Activated CD4-positive, alpha-beta T cell treated with anti-CD3 and anti-CD28 coated beads for 4 hours (primary cell): Measurements from ENCODE around the gene YAP1.
A peak's percentile ranks its signal among the peaks of the same experiment; 100 is the strongest.
"Not testable (repeated sequence)": the region's sequence is repeated elsewhere in the genome, so short reads cannot be mapped to it uniquely, and the experiment has no call there.

Experiments
- DNase-seq, 2 donors: peaks; one replicate each; pipeline ENCODE4 v3.0.0-alpha.2; 2020

The YAP1 gene

DNA sequence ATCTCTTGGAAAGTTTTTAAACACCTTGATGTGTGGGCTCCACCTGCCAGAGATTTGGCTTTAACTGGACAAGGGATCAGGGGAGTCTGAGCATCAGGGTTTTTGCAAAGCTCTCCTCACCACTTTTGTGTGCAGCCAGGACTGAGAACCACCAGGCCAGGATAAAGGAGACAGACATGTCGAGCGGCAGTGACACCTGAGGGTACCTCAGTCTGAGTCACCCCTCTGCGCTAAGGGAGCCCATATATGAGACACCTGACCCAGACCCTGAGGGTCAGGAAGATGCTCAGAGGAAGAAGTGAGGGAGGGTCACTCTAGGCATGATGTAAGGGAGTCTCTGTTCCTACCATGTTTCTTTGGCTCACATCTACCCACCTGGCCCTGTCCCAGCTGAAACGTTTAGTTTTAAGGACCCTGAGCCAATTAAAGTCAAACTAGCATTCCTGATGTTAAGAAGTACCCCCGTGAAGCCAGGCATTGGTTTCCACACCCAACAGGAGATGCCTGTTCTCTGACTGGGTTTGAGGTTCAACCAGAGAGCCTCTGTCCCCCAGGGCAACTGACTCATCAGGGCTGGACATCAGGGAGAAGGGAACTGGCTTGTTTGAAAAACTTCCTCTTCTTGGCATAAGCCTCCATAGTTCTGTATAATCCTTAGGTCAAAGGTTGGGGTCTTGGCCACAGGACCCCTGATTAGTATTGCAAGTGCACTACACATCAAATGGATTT, 134.6 kb downstream of the YAP1 start:
- no peak for DNase-seq

DNA sequence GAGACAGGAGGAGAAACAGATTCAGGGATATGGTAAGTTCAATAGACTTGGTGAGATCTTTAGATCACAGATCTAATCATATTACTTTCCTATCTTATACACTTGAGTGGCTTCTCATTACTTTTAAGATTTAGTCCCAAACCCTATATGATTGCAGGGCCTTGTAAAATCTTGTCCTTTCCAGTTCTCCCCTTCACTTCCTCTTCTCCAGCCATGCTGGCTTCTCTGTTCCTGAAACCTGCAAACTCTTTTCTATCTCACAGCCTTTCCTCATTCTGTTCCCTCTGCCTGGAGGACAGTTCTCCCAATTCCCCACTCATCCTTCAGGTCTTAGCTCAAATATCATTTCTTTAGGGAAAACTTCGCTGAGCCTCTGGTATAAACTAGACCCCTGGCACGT, 141.2 kb downstream of the YAP1 start:
- DNase-seq: no peak

DNA sequence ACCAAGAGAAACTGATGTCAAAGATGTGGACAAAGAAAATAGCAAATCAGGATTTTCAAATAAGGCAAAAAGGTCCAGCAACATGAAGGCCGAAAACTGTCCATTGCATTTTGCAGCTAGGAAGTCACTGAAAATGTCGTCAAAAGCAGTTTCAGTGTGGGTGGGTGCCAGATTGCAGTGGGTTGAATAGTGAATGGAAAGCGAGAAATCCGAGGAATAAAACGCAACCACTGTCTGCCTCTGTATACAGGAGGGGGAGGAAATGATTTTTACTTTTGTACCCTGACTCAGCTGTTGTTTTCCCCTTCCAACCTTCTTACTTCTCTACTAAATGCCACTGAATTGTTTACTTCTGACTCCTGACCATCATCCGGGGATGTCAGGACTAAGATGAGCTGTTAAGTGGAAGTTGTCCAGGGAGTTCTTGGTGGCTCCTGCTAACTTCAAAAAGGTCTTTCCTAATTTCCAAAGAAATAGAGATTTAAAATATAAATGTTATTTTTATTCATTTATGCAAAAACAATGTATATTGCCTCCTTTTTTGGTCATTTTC, 142.2 kb downstream of the YAP1 start:
- no peak for DNase-seq

DNA sequence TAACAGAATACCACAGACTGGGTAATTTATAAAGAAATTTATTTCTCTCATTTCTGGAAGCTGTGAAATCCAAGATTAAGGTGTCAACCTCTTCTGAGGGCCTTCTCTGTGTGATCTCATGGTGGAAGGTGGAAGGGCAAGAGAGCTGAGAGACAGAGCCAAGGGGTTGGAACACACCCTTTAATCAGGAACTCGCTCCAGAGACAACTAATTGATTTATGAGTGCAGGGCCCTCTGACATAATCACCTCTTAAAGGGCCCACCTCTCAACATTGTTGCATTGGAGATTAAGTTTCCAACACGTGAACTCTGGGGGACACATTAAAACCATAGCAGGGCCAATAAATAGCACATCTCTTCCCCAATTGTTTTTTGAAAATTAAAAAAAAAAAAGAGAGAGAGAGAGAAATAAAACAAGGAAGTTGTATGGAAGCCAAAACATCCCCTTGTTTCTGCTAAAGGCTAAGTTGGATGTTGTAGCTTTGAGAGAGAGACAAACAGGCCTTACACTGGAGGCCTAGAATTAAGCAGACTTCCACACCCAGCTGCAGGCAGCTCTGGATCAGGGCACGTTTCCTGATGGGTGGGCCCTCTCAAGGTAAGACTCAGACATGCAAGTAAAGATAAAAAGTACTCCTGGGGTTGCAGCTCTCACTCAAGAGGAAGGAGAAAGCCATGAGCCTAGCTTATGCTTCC, 142.9 kb downstream of the YAP1 start:
- DNase-seq: no peak

DNA sequence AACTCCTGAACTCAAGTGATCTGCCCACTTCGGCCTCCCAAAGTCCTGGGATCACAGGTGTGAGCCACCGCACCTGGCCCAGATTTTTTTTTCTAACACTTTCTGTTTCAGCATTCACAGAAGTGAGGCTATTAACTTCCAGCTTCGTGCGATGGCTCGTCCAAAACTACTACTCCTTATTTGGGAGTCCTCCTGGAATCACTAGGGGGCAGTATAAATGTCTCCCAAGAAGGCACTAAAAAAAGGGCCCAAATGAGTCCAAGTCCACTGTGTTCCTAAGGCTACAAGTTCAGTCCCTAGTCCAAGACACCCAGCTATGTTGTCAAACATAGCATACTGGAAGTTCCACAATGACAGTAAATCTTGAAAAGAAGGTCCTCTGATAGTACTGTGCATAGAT, 143.8 kb downstream of the YAP1 start:
- DNase-seq: no peak

DNA sequence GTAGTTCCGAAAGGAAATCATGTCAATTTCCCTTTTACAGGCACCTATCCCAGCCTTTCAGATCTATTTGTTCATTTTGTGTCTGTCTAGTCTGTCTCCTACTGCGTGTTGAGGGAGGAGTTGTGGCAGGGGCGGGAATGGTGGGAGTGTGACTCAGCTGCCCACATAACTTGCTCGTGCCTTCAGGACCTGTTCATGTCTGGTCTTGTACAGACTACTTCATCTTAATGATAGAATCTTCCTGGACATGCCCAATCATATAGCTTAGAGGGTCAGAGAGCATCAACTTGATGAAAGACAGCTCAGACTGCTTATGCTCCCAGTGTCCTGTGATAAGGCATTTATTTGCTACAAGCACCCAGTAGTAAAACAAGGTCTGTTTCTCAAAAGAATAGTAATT, 146.0 kb downstream of the YAP1 start:
- DNase-seq: no peak

DNA sequence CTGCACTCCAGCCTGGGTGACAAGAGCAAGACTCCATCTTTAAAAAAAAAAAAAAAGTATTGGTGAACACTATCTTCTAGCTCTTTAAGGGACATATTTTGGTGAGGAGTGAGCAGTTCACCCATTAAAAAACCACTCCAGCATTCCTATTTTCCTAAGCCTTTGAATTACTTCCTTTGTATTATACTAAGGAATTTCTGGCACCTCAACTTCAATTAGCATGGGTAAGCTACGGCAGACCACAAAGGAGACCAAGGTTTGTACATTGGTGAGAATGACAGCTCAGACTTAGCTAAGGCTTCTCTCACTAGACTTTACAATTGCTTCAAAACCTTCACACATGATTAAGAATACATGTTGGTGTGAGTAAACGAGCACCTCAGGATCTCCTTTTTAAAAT, 150.0 kb downstream of the YAP1 start:
- DNase-seq: no peak

DNA sequence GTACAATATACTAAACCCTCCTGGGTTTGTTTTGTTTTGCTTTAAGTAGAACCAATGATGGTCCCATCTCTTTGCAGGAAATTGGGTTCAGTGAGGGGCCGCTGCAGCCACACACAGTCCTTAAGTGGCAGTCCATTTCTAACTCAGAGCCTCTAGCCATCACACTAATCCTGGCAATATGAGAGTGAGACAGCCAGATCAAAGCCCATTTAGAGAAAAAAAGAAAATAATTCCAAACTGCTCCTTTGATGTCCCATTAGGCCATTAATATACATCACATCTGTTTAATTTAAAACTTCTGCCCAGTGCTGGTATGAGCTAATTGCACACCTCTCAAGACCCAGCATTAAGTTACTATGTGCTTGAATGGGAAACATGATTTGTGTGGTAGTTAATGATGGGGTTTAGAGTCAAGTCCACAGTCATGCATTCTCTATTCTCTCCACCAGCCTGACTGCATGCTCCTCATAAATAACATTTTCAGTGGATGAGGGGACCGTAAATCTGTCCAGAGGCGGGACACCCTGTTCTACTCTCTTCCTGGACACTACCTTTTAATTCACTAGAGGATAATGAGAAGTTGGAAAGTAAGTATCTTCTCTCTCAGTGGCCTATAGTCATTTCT, 153.2 kb downstream of the YAP1 start:
- no peak for DNase-seq

DNA sequence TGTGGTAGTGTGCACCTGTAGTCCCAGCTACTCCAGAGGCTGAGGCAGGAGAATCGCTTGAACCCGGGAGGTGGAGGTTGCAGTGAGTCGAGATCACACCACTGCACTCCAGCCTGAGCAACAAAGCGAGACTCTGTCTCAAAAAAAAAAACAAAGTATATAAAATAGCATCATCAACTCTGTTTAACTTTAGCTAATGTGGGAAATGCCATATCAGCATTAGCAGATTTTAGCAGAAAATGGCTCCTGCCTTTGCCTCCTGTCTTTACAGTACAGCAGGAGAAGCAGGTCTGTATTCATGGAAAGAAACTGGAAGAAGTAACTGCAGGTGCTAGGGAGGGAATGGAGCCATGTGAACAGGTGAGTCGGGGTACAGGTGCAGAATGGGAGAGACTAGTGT, 154.5 kb downstream of the YAP1 start:
- not testable (repeated sequence) for DNase-seq

DNA sequence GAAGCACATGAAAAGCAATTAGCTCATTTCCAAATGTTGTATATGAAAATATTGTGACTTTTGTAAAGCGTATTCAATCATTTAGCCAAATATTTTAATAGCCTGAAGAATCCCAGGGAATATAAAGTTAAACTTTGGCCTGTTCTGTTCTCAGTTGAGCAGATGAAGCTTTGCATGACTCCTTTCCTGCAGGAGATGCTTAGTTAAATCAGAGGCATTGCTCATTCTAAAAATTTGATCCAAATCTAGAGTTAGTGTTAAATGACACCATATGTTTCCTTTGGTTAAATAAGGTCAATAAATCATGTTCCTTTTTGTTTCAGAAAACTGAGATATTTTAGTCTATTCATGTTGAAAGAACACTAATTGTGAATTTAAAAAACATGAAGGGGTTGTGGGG, 155.9 kb downstream of the YAP1 start:
- no peak for DNase-seq

DNA sequence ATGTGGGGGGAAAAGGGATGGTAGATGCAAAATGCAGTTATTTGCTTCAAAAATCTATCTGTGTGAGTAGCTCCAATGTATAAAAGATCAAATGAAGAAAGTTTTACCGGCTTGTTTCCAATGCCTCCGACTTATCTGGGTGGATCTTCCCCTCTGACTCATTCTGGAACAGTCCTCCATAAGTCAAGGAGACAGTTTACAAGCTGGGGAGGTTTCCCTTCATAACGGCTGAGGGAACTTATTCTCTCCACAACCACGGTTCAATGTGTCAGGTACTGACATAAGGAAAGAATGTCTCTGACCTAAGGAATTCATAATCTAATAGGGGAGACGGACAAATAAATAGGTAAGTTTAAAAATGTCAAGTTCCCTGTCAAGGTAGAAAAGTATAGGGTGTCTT, 157.4 kb downstream of the YAP1 start:
- DNase-seq: no peak

DNA sequence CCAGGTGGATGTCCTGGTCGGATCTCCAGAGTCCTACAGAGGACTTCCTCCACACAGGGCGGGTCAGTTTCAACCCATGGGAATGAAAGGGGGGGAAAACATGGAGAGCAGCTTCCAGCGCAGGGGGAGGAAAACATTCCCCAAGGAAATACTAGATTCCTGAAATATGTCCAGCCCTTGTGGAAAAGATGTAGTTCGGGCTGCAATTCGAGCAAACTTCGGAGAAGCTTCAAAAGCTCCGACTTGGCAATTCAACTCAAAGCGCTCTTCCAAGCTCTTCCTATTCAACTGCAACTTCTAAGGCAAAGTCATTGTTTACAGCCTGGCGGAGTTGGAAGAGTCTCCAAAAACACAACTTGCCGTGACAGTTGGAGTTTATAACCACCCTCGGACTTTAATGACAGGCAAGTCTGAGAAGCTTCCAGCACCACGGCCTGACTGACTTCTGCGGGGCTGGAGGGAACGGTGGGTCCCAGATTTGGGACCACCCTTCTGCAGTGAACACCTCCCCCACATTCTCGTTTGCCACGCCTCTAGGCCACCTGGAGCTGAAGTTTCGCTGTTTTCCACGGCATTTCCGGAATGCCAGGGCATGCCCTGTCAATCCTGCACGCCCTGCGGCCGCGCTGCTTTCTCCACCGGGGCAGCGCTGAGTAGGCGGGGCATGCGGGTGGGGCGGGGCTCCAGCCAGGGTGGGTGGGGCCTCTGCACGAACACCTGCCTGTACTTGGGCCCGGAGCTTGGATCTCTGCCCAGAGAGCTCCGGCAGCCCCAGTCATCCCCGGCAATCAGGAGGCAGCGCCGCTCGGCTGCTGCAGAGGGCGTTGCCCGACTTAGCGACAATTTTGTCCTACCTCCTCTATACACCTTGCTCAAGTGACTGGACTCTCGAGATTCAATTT, 158.1 kb downstream of the YAP1 start:
- peak; percentile 76 to 77 for DNase-seq

DNA sequence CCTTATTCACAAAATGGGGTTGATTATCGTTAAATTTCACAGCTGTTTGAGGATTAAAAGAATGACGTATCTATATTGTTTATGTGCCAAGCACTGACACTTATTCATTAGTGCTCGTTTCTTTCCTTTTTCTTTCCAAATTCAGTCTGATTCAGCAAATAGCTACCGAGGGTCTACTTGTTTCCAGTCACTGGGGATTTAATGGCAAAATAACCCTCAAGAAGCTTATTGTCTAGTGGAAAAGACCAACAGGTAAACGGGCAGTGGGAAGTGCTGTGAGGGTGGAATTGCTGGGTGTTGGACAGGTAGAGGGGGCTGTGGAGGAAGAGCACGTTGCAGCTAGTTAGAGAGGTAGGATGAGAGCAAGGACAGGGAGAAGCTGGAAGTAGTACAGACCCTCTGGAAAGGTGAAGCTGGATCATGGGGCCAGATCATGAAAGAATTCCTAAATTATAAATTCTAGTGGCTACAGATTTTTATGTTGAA, 158.8 kb downstream of the YAP1 start:
- no peak for DNase-seq

DNA sequence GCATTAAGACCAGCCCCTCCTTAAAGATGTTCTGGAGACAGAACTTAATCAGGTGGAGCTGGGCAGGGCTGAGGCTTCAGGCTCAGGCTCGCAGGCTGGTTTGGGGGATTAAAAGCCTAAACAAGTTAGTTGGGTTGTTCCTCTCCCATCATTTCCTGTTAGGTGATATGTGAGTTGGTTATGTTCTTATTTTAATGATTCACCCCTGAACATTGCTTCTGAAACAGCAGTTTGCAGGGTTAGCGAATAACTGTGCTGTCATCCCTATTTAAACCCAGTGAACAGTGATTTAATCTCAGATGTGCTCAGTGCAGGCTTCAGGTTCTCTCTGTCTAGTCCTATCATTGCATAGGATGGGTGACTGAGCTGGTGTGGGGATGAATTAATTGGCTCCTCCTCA, 159.7 kb downstream of the YAP1 start:
- no peak for DNase-seq

DNA sequence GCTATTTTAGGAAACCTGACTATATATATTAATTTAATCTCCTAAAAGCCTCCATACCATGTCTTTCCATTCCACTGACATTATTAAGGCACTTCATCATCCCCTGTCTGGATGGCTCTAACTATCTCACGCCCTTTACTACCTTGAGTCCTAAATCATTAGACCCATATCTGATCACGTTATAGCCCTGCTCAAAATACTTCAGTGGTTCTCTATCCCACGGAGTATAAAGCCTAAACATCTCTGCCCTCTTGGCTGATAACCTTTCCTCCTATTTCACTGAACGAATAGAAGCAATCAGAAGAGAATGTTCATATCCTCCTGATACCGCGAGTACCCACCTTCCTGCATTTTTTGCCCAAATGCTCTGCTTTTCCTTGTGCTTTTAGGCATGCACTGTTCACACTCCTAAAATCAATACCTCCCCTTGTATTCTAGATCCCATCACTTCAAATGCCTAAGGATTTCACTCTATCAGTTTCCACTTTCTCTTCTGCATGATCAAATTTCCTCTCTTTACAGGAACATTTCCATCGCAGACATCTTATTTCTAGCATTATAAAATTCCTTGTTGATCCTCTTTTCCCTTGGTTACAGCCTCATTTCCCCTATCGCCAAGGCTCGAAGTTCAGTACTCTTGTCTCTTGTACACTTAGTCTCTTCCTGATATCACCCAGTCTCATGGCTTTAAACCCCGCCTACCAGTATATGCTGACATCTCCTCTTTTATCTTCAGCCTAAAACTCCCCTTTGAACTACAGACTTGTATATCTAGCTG, 162.0 kb downstream of the YAP1 start:
- no peak for DNase-seq

DNA sequence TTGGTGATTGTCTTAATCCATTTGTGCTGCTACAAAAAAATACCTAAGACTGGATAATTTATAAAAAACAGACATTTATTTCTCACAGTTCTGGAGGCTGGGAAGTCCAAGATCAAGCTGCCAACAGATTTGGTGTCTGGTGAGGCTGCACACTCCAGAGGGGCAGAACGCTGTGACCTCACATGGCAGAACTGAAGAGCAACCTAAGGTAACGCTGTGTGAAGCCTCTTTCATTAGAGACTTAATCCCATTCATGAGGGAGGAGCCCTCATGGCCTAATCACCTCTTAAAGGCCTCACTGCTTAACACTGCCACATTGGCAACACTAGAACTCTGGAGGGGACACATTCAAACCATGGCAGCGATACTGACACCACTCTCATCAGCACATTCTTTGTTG, 164.4 kb downstream of the YAP1 start:
- no peak for DNase-seq

DNA sequence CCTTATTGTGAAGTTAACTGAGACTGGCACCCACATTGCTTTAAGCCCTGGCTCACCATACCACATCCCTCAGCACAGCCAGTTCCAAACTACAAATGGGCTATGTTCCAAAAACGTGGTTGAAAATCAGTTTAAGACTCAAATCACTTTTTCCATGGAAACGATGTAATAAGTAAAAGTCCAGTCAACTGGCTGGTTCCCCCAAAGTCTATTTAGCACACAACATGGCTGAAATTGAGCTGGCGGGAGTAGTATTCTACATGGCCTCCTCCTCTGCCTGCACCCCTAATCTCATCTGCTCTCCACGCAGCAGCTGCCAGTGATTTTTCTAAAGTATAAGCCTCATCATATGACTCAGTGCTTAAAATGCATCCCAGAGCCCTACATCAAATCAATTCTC, 166.1 kb downstream of the YAP1 start:
- DNase-seq: no peak

DNA sequence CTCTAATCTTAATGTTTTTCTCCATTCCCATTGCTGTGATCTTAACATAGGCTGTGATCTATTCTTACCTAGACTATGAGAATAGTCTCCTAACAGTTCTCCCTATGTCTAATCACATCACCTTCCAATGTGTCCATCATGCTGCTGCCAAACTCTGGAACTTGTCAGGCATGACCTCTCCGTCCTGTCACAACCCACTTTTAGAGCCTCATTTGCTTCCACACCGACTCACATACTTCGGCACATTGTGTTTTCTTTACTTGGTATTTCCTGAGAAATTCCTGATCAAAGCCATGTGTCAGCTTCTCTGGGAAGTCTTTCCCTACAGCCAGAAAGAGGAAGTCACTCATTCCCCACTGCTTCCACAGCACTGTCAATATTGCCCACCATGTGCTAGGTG, 166.5 kb downstream of the YAP1 start:
- no peak for DNase-seq

DNA sequence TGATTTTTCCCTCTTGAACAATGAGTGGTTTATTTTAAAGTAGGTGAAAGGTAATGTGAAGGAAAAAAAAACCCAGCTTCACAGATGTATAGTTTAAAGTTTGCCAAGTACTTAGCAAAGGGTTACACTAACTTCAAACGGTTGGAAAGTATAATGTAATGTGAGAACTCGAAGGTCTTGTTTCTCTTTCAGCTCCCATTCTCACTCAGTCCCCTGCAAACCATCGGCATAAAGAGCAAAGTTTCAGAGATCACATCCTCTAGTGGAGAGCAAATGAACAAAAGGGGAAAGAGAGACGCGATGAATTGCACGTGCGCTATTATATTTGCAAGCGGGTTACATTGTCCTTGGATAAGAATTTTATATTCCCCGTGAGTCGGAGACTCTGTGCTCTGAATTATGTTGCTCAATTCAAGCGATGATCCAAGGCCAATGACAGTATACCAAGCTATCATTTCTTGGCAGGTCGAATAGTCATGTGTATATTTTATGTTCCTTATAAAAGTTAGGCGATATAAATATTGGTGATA, 169.5 kb downstream of the YAP1 start:
- no peak for DNase-seq

DNA sequence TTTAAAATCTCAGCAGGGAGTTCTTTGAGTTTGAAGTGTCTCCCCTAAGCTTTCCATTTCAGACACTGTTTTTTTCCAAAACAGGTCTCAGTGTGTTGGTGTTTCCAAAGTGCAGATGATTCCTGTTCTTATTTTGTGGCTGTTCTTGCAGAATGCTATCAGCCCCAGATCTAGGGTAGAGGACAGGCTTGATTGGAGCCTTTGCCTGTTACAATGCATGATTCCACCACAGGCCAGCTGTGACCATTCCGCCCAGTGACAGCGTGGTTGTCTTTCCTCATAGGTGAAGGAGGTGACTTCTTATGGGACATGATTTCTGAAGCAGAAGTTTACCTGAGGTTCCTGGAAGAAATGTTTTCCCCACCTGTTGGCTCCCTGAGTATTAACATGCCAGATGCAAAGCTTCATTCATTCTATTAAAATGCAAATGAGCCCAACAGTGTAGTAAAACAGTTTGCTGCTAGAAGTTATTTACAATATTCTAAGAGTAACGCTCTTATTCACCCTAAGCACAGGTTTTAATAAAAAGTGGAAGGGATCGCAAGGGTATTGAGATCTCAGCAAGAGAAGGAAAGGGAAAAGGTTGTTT, 170.1 kb downstream of the YAP1 start:
- DNase-seq: no peak
